PFSK-1 (cell line): Measurements from ENCODE around the gene PARVB.

Experiments
- FOXP2 ChIP-seq: optimal IDR thresholded peaks from 2 replicates; pipeline ENCODE3; 2011; ENCODE audit warnings: borderline replicate concordance, control low read depth, inconsistent platforms; ENCODE audit not compliant: insufficient read depth; ENCODE audit errors: extremely low read length, extremely low read depth
- POLR2AphosphoS5 ChIP-seq: IDR thresholded peaks from 2 replicates; pipeline ENCODE4 v1.6.1; 2012; ENCODE audit warnings: low read depth, mild to moderate bottlenecking, control low read depth, low read length, moderate library complexity
- SIN3A ChIP-seq: IDR thresholded peaks from 2 replicates; pipeline ENCODE4 v1.6.1; 2012; ENCODE audit warnings: mild to moderate bottlenecking, low read length, moderate library complexity, borderline replicate concordance; ENCODE audit not compliant: insufficient read depth
- TAF1 ChIP-seq: IDR thresholded peaks from 2 replicates; pipeline ENCODE4 v1.6.1; 2012; ENCODE audit warnings: low read length, control low read depth, borderline replicate concordance; ENCODE audit not compliant: insufficient read depth
- TF ChIP-seq, protein P1 (sequence below), 2 experiments: IDR thresholded peaks; 2 replicates each; pipeline versions ENCODE4 v1.6.1 to v1.8.0; 2011 to 2012; ENCODE audit warnings: low read depth in 2 of 2, low read length in 2 of 2, control low read depth in 1 of 2, inconsistent platforms in 1 of 2, mild to moderate bottlenecking in 1 of 2, moderate library complexity in 1 of 2; ENCODE audit not compliant: insufficient read depth in 1 of 2

The PARVB gene

GRCh38 chr22:44146088-44146861 is 122.2 kb downstream of the PARVB start:
- no peak for TF ChIP-seq FOXP2
- TF ChIP-seq POLR2AphosphoS5, result no peak
- TF ChIP-seq, protein P1, sequence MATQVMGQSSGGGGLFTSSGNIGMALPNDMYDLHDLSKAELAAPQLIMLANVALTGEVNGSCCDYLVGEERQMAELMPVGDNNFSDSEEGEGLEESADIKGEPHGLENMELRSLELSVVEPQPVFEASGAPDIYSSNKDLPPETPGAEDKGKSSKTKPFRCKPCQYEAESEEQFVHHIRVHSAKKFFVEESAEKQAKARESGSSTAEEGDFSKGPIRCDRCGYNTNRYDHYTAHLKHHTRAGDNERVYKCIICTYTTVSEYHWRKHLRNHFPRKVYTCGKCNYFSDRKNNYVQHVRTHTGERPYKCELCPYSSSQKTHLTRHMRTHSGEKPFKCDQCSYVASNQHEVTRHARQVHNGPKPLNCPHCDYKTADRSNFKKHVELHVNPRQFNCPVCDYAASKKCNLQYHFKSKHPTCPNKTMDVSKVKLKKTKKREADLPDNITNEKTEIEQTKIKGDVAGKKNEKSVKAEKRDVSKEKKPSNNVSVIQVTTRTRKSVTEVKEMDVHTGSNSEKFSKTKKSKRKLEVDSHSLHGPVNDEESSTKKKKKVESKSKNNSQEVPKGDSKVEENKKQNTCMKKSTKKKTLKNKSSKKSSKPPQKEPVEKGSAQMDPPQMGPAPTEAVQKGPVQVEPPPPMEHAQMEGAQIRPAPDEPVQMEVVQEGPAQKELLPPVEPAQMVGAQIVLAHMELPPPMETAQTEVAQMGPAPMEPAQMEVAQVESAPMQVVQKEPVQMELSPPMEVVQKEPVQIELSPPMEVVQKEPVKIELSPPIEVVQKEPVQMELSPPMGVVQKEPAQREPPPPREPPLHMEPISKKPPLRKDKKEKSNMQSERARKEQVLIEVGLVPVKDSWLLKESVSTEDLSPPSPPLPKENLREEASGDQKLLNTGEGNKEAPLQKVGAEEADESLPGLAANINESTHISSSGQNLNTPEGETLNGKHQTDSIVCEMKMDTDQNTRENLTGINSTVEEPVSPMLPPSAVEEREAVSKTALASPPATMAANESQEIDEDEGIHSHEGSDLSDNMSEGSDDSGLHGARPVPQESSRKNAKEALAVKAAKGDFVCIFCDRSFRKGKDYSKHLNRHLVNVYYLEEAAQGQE (IDR thresholded peaks at IDR 0.05; ENCODE audit: insufficient read depth in 1 of 2, low read depth in 2 of 2, low read length in 2 of 2), result no peak
- no peak for TF ChIP-seq TAF1
- TF ChIP-seq SIN3A, result no peak

DNA sequence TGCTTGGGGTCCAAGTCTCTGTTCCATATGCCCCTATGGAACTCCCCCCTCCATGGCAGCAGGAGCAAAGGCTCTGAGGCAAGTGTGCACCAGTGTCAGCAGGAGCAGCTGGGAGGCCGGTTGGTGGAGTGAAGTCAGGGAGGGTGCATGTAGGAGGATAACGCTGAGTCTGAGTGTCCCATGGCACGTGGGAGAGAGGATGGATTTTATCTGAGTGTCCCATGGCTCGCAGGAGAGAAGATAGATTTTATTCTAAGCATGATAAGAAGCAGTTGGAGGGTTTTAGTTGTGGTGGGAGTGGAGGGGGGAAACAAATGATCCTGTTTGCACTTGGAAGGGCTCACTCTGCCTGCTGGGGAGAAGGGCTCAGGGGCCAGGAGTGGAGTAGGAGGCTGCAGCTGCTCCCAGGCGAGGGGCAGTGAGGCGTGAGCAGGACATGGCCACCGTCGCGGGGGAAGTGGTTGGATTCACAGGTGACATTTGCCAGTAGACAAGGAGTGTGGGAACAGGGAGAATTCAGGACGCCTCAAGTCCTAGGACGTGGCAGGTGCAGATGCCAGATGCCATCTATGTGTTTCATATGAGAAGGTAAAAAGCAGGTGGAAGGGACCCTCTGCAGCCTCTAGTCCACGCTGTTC is 123.0 kb downstream of the PARVB start:
- TF ChIP-seq FOXP2, result no peak
- TF ChIP-seq SIN3A, result no peak
- no peak for TF ChIP-seq TAF1
- TF ChIP-seq, protein P1 (IDR thresholded peaks at IDR 0.05; ENCODE audit: insufficient read depth in 1 of 2, low read depth in 2 of 2, low read length in 2 of 2), result no peak
- no peak for TF ChIP-seq POLR2AphosphoS5

DNA sequence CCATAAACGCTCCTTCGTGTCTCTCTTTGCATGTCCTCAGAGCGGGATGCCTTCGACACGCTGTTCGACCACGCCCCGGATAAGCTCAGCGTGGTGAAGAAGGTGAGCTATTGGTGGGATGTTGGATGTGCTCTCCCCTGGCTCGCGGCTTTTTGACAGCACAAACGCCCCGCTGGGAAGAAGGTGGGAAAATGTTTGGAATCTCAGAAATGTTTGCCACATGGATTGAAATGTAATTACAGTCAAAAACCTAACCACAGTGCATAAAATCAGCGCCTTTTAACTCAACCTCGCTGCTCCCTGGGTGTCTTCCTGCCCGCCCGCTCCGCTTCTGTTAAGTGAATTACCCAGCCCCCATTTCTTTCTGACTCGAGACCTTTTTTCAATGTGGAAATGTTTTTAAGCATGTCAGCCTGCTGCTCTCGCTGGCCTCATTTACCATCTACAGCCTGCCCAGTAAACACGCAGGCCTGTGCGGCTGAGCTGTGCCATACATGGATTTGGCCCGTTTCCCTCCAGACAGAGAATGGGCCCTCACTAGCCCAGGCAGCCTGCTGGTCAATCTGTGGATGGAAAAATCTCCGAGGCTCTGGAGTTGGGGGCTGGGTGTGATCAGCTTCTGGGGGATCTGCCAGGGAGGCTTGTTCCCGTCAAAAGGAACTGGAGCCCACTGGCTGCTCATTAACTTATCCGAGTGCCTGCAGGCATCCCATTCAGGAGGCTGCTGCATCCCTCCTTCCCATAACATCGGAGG is 123.9 kb downstream of the PARVB start:
- TF ChIP-seq, protein P1 (IDR thresholded peaks at IDR 0.05; ENCODE audit: insufficient read depth in 1 of 2, low read depth in 2 of 2, low read length in 2 of 2), result no peak
- TF ChIP-seq FOXP2 (no peak), TAF1 (no peak), POLR2AphosphoS5 (no peak), SIN3A (no peak)

DNA sequence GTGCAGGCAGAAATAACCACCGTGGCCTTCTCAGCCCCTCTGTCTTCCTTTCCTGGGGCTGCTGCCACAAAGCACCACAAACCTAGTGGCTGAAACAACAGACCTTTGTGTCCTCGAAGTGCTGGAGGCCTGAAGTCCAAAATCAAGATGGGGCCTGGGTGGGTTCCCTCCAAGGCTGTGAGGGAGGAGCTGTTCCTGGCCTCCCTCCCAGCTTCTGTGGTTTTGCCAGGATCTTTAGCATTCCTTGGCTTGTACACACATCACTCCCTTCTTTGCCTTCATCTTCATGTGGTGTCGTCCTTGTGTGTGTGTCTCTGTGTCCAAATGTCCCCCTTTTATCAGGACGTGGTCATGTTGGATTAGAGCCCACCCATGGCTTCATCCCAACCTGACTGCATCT is 127.6 kb downstream of the PARVB start:
- TF ChIP-seq FOXP2 (no peak), SIN3A (no peak), TAF1 (no peak), POLR2AphosphoS5 (no peak)
- TF ChIP-seq, protein P1 (IDR thresholded peaks at IDR 0.05; ENCODE audit: insufficient read depth in 1 of 2, low read depth in 2 of 2, low read length in 2 of 2), result no peak
